ENCODE measurements around the gene HIC2.
"Not testable (repeated sequence)": the region's sequence is repeated elsewhere in the genome, so short reads cannot be mapped to it uniquely, and the experiment has no call there.

HIC2 gene

DNA sequence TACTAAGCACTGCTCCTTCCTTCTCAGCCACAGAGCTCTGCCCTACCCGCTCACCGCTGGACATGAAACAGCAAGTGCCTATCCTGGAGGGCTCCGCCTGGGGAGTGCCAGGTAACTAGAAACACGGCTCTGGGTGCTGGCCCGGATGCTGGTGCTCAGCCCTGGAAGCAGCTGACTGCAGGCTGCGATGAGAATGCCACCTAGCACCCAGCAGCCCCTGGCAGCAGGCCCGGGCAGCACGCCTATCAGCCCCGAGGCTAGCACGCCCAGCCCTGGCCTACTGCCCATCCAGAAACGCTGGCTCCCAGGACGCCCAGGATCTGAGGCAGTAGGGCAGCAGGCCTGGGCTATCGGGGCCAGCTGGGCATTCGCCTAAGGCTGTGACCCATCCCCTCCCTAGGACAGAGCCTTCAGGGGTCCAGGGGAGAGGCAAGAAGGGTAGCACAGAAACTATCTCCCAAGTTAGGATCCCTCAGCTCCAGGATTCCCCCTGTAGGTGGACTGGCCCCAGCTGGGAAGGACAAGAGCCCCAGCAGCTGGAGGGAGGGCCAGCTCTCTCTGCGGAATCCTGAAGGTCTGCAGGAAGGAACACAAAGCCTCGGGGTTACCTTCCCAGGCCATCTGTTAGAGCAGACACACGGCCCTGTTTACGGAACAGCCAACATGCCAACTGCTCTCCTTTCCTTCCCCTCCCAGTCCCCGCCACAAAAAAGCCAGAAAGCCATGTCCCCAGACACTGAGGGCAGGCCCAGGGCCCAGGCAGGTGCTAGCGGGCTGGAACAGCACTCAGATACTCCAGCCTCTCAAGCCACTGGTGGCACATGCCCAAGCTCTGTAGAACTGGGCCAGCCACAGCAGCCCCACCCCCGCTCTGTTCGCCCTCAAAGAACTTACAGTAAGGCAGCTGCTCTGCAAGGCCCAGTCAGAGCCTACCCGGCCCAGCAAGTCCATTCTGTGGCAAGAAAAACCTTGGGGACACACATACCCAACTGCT is 76.9 kb downstream of the HIC2 start:
- not testable (repeated sequence) for DNase-seq (ENCODE audit: low read depth, low spot score)

DNA sequence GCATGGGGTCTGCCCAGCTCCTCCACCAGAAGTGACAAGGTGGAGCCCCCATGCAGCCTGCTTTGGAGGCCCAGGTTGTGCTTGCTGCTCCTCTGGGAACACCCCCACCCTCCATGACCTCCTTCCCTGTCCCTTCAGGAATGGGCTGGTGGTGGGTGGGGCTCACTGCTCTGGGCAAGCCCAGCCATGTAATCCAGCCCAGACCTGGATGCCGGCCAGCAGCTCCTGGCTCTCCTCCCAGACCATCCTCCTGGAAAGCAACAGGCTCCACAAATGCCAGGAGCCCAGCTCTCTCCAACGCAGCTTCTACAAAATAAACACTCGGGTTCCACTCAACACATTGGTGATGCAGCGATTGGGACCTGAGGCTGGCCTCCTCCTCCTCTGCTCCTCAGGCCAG is 80.8 kb downstream of the HIC2 start:
- DNase-seq (ENCODE audit: low read depth, low spot score), result not testable (repeated sequence)

DNA sequence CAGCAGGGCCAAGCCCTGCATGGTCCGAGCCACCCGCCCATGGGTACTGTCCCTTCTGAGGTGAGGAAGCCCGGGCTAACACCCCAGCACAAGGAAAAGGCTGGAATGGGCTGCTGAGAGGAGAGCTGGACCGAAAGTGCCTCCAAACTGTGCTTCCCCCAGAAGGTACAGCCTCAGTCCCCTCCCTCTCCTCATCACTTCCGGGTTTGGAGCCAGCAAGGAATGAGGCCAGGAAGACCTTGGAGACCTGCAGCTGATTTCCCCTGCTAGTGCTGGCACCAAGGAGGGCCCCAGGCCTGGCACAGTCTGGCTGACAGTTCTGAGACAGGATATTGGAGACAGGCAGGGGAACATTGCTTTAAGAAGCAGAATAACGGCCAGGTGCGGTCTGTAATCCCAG is 81.3 kb downstream of the HIC2 start:
- not testable (repeated sequence) for DNase-seq (ENCODE audit: low read depth, low spot score)

DNA sequence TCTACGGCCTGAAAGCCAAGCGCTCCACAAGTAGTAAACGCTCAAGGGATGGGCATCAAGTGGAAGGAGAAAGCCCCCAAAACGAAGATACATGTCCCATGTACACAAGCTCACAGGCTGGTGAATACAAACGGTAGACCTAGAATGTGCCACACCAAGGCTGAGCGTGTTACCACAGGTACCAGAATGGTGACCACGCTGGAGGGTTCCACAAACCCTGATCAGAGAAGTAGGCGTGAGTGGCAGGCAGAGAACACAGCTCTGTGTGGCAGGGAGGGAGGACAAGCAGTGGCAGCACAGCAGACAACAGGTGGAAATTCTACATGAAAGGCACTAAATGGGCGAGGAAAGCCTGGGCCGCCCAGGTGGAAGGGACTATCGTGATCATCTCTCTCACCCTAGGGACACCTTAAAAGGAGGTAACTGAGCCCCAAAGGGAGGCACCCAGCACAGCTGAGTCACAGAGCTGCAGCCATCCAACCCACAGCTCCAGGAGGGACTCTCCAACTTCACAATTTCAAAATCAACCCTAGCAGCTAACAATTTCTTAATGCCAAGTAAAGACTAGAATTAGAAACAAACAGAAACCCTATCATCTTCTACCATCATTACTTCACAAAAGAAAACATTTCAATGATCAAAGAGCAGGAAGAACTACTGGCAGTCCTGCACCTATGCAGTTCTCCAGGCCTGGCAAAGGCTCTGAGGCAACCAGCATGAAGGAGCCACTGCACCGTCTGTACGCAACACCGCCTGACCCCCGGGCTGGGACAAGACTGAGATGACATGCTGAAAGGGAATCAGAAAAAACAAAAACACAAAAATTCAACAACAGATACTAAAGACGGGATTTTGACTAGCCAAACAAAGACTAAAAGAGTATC is 82.7 kb downstream of the HIC2 start:
- DNase-seq (ENCODE audit: low read depth, low spot score), result not testable (repeated sequence)

All from activated CD4-positive, CD25-positive, alpha-beta regulatory T cell treated with anti-CD3 and anti-CD28 coated beads, Interleukin-2, amount 50 U/mL, for 16 hours (primary cell).